ENCODE data around the gene PELI1. TPM values are rescaled to one million over a fixed set of nuclear protein-coding genes. Genes with fewer than 3 reads are reported as not detected.
A peak's percentile ranks its signal among the peaks of the same experiment; 100 is the strongest.

PELI1 gene
- total RNA-seq, 1 donor from 2014 or later = 134 TPM

DNA sequence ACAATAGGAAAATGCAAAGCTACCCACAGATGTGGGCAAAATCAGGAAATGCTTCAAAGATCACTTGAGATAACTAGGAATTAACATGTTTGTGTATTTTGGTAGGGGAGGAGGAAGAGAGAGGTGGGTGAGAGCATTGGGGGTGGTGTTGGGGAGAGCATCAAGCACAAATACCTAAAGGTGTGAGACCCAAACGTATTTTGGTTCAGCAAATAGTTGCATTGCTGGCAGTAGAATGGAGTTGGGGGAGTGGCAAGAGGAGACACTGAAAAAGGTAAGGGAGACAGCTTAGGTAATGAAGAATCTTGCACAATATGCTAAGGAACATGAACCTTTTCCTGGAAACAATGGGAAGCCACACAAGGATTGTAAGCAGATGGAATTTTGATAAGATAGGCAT is 1.5 kb upstream of the PELI1 start:
- no peak overlapping the region for H3K27ac Mint-ChIP-seq
- H3K27me3 Mint-ChIP-seq (ENCODE audit: low read depth) = no peaks in the 10 kb centered on the region
- no peak overlapping the region for H3K4me3 Mint-ChIP-seq
- H3K36me3 Mint-ChIP-seq = no peaks in the 10 kb centered on the region
- no peaks in the 10 kb centered on the region for H3K9me3 Mint-ChIP-seq
- peaks cover 22% of the 10 kb centered on the region for H3K4me1 Mint-ChIP-seq
- no peak for DNase-seq (ENCODE audit: low spot score in 2 of 2, unreplicated experiment in 2 of 2)
- TF ChIP-seq, protein P1, sequence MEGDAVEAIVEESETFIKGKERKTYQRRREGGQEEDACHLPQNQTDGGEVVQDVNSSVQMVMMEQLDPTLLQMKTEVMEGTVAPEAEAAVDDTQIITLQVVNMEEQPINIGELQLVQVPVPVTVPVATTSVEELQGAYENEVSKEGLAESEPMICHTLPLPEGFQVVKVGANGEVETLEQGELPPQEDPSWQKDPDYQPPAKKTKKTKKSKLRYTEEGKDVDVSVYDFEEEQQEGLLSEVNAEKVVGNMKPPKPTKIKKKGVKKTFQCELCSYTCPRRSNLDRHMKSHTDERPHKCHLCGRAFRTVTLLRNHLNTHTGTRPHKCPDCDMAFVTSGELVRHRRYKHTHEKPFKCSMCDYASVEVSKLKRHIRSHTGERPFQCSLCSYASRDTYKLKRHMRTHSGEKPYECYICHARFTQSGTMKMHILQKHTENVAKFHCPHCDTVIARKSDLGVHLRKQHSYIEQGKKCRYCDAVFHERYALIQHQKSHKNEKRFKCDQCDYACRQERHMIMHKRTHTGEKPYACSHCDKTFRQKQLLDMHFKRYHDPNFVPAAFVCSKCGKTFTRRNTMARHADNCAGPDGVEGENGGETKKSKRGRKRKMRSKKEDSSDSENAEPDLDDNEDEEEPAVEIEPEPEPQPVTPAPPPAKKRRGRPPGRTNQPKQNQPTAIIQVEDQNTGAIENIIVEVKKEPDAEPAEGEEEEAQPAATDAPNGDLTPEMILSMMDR (IDR thresholded peaks at IDR 0.05; ENCODE audit: unreplicated experiment) = no peak

DNA sequence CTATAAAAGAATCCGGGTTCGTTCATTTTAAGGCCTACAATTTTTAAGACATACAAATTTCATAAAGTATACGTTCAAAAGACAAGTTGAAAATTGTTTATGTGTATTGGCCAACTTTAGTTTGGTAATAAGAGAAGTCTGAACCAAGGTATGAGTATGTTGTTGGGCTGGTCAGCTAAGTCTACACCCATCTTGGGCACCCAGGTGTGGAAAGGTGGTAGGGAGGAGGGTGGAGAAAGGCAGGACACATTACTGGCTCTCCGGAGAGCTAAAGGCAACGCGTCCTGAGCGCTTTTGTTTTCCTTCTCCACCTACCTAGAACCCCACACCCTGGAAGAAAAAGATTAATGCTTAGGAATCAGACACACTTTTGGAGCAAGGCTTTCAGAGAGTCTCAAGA is 899 bp upstream of the PELI1 start:
- Mint-ChIP-seq H3K36me3 (no peaks in the 10 kb centered on the region), H3K27me3 (ENCODE audit: low read depth) (no peaks in the 10 kb centered on the region), H3K9me3 (no peaks in the 10 kb centered on the region), H3K4me3 (peak overlapping the region; percentile 74), H3K4me1 (peaks cover 25% of the 10 kb centered on the region), H3K27ac (no peak overlapping the region)
- TF ChIP-seq, protein P1 (IDR thresholded peaks at IDR 0.05; ENCODE audit: unreplicated experiment) = no peak
- DNase-seq (ENCODE audit: low spot score in 2 of 2, unreplicated experiment in 2 of 2) = no peak

DNA sequence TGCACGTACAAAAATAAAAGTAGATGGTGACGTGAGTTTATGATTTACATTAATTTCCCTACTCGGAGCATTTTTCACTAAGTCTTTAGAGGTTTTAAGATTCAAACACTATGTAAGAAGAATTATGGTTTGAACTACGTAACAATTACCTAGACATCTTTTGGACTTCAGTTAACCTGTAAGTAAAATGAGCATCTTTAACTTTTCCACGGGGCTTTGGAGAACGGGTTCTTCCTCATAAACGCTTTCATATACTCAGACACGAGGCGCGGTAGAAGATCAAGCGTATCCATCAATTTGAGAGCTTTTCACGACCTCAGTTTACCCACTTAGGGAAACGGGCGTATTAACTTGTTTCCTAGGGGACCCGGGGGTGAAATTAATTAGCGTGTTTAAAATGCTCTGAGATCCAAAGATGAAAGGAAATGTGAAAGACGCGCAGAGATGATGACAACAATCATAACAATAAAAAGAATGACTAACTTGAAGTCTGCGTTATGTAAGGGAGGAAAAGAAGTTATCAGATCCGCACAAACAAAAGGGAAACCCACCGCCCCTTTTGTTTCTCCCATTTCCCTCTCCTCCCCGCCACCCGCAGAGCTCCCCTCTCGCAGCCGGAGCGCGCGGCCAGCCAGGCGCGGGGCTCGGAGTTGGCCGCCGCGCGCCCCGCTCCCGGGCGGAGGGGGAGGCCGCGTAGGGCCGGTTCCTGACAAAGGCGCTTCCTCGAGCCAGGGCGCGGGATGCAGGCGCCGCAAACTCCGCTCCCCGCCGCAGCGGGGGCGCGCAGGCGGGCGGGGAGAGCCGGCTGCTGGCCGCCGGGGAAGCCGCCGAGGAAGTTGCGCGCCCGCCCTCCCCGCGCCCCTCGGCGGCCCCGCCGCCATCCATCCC is 807 bp downstream of the PELI1 start:
- peaks cover 37% of the 10 kb centered on the region for H3K4me1 Mint-ChIP-seq
- peak overlapping the region; percentile 96 for H3K4me3 Mint-ChIP-seq
- no peaks in the 10 kb centered on the region for H3K27me3 Mint-ChIP-seq (ENCODE audit: low read depth)
- no peaks in the 10 kb centered on the region for H3K9me3 Mint-ChIP-seq
- H3K27ac Mint-ChIP-seq = peak overlapping the region; percentile 97
- no peaks in the 10 kb centered on the region for H3K36me3 Mint-ChIP-seq
- peak; percentile 27 to 66 for DNase-seq (ENCODE audit: low spot score in 2 of 2, unreplicated experiment in 2 of 2)
- TF ChIP-seq, protein P1 (IDR thresholded peaks at IDR 0.05; ENCODE audit: unreplicated experiment) = no peak

DNA sequence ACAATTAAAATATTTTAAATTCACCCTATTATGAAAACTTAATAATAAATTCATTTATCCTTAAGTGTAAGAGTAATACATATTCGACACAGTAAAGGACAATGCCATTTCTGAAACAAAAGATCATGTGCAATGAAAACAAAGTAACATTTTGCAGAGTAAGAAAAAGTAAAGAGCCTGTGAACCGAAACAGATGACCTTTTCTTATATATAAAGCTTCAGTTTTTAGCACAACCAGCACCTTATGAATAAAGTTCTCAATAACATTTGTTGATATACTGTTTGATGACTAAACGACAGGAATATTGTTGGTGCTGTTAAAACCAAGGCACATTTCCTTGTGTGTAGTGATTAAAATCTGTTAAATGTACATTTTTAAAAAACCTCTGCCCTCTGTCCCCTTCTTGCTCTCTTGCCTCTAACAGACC is 1.5 kb downstream of the PELI1 start:
- no peak for DNase-seq (ENCODE audit: low spot score in 2 of 2, unreplicated experiment in 2 of 2)
- Mint-ChIP-seq H3K4me1 (peaks cover 43% of the 10 kb centered on the region), H3K27ac (peak overlapping the region; percentile 97), H3K9me3 (no peaks in the 10 kb centered on the region), H3K36me3 (no peaks in the 10 kb centered on the region), H3K4me3 (peak overlapping the region; percentile 96), H3K27me3 (ENCODE audit: low read depth) (no peaks in the 10 kb centered on the region)
- TF ChIP-seq, protein P1 (IDR thresholded peaks at IDR 0.05; ENCODE audit: unreplicated experiment) = no peak

DNA sequence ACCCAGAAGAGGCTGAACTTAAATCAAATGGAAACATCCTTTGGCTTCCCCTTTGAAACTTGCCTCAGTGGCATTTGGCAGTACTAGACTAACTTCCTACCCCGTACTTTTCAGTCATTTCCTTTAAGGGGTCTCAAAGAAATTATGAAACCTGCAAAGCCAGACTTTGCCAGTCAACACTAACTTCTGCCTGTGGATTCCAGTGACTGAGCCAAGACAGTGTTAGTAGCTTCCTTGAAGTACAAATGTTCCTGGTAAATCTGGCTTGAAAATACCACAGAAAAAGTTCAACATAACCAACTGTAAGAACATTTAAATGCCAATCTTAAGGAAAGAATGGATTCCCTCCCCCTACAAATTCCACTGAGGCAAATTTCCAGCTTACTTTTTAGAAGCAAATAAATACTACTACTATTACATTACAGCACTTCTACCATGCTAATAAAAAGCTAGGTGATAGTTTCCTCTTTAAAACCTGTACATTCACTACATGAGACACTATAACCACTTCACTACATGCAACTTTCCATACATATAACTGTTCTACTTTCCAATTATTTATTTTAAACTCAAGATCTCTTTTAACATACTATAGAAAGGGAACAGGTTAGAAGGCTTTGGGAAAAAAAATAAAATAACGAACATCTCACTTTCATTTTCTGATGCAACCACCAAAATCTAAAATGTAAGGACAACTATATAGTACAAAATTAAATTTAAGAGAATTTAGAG is 2.4 kb downstream of the PELI1 start:
- Mint-ChIP-seq H3K9me3 (no peaks in the 10 kb centered on the region), H3K4me3 (peak overlapping the region; percentile 96), H3K27me3 (ENCODE audit: low read depth) (no peaks in the 10 kb centered on the region), H3K4me1 (peaks cover 51% of the 10 kb centered on the region), H3K27ac (peak overlapping the region; percentile 79), H3K36me3 (no peaks in the 10 kb centered on the region)
- no peak for DNase-seq (ENCODE audit: low spot score in 2 of 2, unreplicated experiment in 2 of 2)
- TF ChIP-seq, protein P1 (IDR thresholded peaks at IDR 0.05; ENCODE audit: unreplicated experiment) = no peak

Measured in mesothelial cell of epicardium (in vitro differentiated cells).